HG03432 (cell line): Measurements from ENCODE around the gene AP1AR.
A peak's percentile ranks its signal among the peaks of the same experiment; 100 is the strongest.
"Not testable (repeated sequence)": the region's sequence is repeated elsewhere in the genome, so short reads cannot be mapped to it uniquely, and the experiment has no call there.

Experiments
- ATAC-seq: cut with Tn5 transposase; IDR thresholded peaks from one replicate; pipeline ENCODE4 v1.9.1; 2021; ENCODE audit warnings: mild to moderate bottlenecking, moderate library complexity; ENCODE audit not compliant: unreplicated experiment

AP1AR gene

GRCh38 chr4:112309263-112309791 lies 77.7 kb downstream of the AP1AR start:
- not testable (repeated sequence) for ATAC-seq

DNA sequence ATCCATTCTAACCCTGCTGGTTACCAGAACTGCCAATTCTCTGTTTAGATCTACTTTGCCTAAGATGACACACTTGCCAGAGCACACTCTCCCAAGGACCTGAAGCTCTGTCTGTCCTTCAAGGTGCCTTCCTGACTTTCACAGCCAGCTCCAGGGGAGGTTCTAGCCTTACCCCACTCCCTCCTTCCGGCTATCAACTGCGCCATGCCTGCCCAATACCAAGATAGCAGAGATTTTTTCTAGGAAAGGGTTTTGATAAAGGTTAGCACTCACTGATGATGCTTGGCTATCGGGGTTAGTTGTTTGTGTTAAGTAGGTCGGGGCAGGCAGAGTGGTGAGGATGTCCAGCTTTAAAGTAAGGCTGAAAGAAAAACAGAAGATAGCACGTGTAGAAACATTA lies 79.9 kb downstream of the AP1AR start:
- no peak for ATAC-seq

GRCh38 chr4:112312610-112313239 lies 81.1 kb downstream of the AP1AR start:
- ATAC-seq: peak; percentile 97

DNA sequence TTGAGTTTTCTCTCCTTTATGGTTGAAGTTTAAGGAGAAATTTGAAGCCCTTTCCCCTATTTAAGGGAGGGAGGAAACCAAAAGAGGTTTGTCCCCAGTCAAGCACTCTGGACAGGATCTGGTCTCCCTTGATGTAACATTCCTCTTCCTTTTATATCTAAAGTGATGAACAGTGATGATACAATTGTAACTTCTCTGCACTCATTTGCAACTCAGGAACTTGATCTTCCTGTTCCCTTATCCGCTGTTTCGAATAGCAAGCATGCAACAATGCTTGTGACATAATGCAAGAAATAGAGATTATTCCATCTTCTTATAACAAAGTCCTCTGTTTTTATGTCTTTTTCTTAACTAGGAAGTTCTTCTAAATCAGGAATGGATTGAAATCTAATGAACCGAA lies 83.9 kb downstream of the AP1AR start:
- no peak for ATAC-seq

DNA sequence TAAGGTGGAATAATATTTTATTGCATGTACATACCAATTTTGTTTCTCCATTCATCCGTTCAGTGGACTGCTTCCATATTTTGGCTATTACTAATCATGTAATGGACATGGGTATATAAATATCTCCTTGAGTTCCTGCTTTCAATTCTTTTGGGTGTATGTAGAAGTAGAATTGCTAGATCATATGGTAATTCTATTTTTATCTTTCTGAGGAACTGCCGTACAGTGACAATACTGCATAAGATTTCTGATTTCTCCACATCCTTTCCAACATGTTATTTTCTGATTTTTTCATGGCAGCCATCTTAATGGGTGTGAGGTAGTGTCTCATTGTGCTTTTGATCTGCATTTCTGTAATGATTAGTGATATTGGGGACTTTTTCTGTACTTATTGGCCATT lies 84.8 kb downstream of the AP1AR start:
- ATAC-seq: no peak

DNA sequence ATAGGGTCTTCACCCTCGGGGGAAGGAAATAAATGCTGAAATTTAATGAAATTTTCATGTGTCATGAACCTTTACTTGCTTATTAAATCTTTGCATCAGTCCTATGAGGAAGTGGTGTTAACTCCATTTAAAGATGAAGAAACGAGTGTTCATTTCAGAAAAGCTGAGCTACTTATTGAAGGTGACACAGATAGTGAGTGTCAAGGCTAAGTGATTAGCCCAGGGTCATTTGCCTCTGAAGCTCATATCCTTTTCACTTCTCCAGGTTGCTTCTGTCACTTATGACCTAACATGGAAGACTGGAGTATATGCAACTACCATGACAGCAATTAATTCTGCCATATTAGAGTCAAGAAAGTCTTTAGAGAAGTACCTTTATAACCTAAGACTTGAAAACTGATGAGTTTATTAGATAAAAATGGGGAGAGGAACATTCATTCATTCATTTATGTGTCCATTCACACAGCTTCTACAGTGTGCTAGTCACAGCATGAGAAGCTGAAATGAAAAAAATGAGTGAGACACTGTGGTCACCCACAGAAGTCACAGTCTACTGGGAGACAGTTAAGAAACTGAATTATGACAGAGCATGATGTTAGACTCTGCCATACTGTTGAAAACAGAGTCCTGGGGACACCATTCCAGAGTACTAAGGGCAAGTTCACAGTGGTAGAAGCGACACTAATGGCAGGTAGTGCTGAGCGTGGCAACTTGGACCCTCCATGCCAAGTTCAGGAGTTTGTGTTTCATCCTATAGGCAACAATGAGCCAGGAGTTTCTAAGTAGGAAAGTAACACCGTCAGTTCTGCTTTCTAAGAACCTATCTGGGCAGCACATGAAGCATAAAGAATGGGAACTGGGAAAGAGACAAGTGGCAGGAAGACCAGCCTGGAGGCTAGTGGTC lies 86.9 kb downstream of the AP1AR start:
- peak; percentile 95 for ATAC-seq
